Activated naive CD8-positive, alpha-beta T cell treated with anti-CD3 and anti-CD28 coated beads for 36 hours (primary cell): ENCODE results near the gene DDOST. TPM values are rescaled to one million over a fixed set of nuclear protein-coding genes. Genes with fewer than 3 reads are reported as not detected.
"Not testable (repeated sequence)": the region's sequence is repeated elsewhere in the genome, so short reads cannot be mapped to it uniquely, and the experiment has no call there.

Experiments
- DNase-seq: peaks from one replicate; pipeline ENCODE4 v3.0.0; 2021
- H3K27ac Mint-ChIP-seq: one replicate; pipeline ENCODE4 v1.8.0; 2022; ENCODE audit warnings: mild to moderate bottlenecking, moderate library complexity, mixed read lengths
- H3K27me3 Mint-ChIP-seq: one replicate; pipeline ENCODE4 v1.8.0; 2022; ENCODE audit warnings: mild to moderate bottlenecking, mixed read lengths
- H3K36me3 Mint-ChIP-seq: one replicate; pipeline ENCODE4 v1.8.0; 2021; ENCODE audit warnings: mild to moderate bottlenecking, mixed read lengths
- H3K4me1 Mint-ChIP-seq: one replicate; pipeline ENCODE4 v1.8.0; 2021; ENCODE audit warnings: mixed read lengths
- H3K4me3 Mint-ChIP-seq: one replicate; pipeline ENCODE4 v1.8.0; 2022; ENCODE audit warnings: mild to moderate bottlenecking, moderate library complexity, mixed read lengths
- H3K9me3 Mint-ChIP-seq: one replicate; pipeline ENCODE4 v1.8.0; 2022; ENCODE audit warnings: mixed read lengths
- total RNA-seq, 2 experiments: library from RNA; stranded (reverse); gene quantifications; one replicate each; pipeline ENCODE4 v1.2.3, GENCODE V29; 2021

The DDOST gene
- total RNA-seq, 2 experiments from 2014 or later = 156 to 164 TPM

DNA sequence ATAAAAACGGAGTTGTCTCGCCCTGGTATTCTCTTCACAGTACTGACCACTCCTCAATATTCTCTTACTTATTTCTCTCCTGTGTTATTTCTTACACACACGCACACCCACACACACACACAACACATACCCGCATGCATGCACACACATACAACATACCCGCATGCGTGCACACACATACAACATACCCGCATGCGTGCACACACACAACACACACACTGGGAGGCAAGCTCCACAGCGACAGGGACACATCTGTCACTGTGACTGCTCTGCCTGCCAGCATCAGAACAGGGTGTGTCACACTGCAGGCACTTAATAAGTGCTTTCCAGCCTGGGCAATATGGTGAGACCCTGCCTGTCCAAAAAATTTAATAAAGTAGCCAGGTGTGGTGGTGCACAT is 20.8 kb upstream of the DDOST start:
- peaks cover 18% of the 10 kb centered on the region for H3K27me3 Mint-ChIP-seq
- H3K36me3 Mint-ChIP-seq = peaks cover 6% of the 10 kb centered on the region
- H3K9me3 Mint-ChIP-seq = peaks cover 9% of the 10 kb centered on the region
- no peak overlapping the region for H3K4me3 Mint-ChIP-seq
- H3K4me1 Mint-ChIP-seq = peaks cover 7% of the 10 kb centered on the region
- DNase-seq = no peak
- no peak overlapping the region for H3K27ac Mint-ChIP-seq

DNA sequence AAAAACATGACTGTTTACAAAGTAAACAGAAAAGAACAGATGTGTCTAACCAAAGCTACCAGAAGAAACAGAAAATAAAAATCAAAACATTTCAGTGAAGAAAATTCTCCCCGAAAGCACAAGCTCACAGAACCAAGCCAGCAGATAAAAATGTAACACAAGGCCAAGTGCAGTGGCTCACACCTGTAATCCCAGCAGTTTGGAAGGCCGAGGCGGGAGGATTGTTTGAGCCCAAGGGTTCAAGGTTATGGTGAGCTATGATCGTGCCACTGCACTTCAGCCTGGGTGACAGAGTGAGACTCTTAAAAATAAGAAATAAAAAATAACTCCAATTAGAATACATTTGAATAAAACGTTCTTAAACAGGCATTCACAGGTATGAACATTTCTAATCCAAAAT is 19.1 kb upstream of the DDOST start:
- peaks cover 6% of the 10 kb centered on the region for H3K36me3 Mint-ChIP-seq

DNA sequence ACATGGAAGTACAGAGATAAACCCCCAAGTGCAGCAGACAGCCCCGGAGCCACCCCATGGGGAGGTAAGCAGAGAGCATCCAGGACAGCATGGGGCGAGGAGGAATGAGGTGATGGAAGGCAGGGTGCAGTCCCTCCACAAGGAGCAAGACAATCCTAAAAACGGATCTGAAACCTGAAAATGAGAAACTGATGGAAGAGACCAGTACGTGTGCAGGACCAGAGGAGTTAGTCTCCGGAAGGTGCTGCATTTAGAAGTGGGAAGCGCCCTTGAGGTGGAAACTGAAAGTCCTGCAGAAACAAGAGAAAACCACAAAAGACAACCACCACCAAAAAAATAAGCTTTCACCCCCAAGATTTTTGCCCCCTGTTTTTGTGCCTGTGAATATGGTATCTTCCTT is 17.4 kb upstream of the DDOST start:
- H3K27ac Mint-ChIP-seq = no peak overlapping the region

More for the DNA sequence above, 19.1 kb upstream of the DDOST start:
- H3K4me3 Mint-ChIP-seq = no peak overlapping the region
- no peak overlapping the region for H3K27ac Mint-ChIP-seq
- H3K9me3 Mint-ChIP-seq = peaks cover 9% of the 10 kb centered on the region
- H3K4me1 Mint-ChIP-seq = peaks cover 7% of the 10 kb centered on the region
- H3K27me3 Mint-ChIP-seq = peaks cover 30% of the 10 kb centered on the region
- no peak for DNase-seq

DNA sequence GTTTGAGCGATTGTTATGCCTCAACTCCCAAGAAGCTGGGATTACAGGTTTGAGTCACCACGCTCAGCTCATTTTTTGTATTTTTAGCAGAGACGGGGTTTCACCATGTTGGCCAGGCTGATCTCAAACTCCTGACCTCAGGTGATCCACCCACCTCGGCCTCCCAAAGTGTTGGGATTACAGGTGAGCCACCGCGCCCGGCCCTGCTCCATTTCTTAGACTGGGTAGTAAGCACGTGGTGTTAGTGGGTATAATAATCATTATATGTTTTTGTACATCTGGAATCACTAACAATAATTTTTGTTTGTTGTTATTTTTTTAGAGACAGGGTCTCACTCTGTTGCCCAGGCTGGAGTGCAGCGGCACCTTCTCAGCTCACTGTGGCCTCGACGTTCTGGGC is 12.5 kb upstream of the DDOST start:
- H3K4me3 Mint-ChIP-seq, H3K9me3 Mint-ChIP-seq, H3K36me3 Mint-ChIP-seq, H3K27ac Mint-ChIP-seq, DNase-seq, H3K4me1 Mint-ChIP-seq: not testable (repeated sequence)
- H3K27me3 Mint-ChIP-seq = peaks cover 19% of the 10 kb centered on the region

More for the DNA sequence above, 17.4 kb upstream of the DDOST start:
- Mint-ChIP-seq H3K4me1 (peaks cover 7% of the 10 kb centered on the region), H3K4me3 (no peak overlapping the region), H3K36me3 (peaks cover 6% of the 10 kb centered on the region), H3K9me3 (peaks cover 9% of the 10 kb centered on the region), H3K27me3 (peaks cover 24% of the 10 kb centered on the region)
- no peak for DNase-seq

DNA sequence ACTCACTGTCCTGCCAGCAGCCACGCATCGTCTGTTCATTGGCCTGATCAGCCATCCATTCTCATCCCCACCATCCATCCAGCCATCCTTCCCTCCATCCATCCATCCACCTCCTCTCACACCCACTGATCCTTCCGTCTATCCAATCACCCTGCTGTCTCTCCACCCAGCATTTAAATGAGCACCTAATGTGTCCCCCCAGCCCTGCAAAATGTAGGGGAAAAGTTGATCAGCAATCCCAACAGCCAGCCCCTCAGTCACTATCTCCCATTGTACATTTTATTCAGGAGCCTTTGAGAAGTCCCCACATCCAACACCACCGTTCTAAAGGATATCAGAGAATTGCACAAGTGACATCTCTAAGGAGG is 11.1 kb upstream of the DDOST start:
- no peak for DNase-seq
- Mint-ChIP-seq H3K36me3 (peaks cover 2% of the 10 kb centered on the region), H3K4me1 (no peaks in the 10 kb centered on the region), H3K4me3 (no peak overlapping the region), H3K27me3 (peaks cover 19% of the 10 kb centered on the region), H3K9me3 (peaks cover 1% of the 10 kb centered on the region), H3K27ac (no peak overlapping the region)

DNA sequence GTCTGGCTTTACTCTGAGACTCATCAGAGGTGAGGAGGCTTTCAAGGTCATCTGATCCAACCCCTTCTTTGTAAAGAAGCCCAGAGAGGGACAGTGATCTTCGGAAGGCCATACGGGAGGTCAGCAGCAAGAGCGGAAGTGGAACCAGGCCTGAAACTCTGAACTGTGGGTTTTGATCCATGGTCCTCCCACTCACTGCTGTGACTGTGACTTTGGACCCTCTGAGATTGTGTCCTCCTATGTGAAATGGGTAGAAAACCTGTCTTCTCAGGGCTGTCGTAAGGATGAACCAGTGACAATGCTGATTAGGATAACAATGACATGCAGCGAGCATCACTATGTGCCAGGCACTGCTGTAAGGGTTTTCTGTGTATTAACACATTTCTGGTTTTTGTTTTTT is 9.8 kb upstream of the DDOST start:
- DNase-seq = no peak
- Mint-ChIP-seq H3K27me3 (peaks cover 13% of the 10 kb centered on the region), H3K4me3 (no peak overlapping the region), H3K36me3 (no peaks in the 10 kb centered on the region), H3K9me3 (no peaks in the 10 kb centered on the region), H3K4me1 (peaks cover 4% of the 10 kb centered on the region), H3K27ac (no peak overlapping the region)

DNA sequence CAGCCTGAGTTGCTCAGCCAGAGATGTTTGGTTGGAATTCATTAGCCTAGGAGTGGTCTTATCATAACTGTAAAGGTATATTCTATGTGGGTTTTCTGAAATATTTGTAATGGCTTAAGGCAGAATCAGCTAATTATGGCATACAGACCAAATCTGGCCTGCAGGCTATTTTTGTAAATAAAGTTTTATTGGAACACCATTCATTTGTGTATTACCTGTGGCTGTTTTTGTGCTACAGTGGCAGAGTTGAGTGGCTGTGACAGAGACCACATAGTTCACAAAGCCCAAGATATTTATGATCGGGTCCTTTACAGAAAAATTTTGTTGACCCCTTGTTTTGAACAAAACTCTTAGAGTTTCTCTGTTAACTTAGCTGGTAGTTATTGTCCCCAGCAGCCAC is 7.4 kb upstream of the DDOST start:
- Mint-ChIP-seq H3K27me3 (peaks cover 7% of the 10 kb centered on the region), H3K27ac (no peak overlapping the region), H3K4me1 (peaks cover 4% of the 10 kb centered on the region), H3K36me3 (no peaks in the 10 kb centered on the region), H3K9me3 (no peaks in the 10 kb centered on the region), H3K4me3 (no peak overlapping the region)
- DNase-seq = no peak

DNA sequence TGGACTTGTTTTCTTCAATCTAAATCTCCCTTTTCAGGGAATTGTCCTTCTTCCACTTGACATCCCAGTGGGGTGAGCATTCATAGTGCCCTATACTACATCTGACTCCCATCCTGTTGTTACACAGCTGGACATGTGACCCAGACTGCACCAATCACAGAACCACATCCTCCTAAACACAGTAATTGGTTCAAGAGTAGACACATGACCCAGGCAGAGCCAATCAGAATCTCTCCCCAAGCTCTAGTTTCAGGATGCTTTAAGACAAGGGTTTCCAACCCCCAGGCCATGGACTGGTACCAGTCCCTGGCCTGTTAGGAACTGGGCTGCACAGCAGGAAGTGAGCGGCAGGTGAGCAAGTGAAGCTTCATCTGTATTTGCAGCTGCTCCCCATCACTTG is 5.6 kb upstream of the DDOST start:
- no peaks in the 10 kb centered on the region for H3K27me3 Mint-ChIP-seq
- no peaks in the 10 kb centered on the region for H3K36me3 Mint-ChIP-seq
- DNase-seq = no peak
- no peak overlapping the region for H3K27ac Mint-ChIP-seq
- no peaks in the 10 kb centered on the region for H3K9me3 Mint-ChIP-seq
- peak overlapping the region; percentile 57 for H3K4me3 Mint-ChIP-seq
- peaks cover 14% of the 10 kb centered on the region for H3K4me1 Mint-ChIP-seq

DNA sequence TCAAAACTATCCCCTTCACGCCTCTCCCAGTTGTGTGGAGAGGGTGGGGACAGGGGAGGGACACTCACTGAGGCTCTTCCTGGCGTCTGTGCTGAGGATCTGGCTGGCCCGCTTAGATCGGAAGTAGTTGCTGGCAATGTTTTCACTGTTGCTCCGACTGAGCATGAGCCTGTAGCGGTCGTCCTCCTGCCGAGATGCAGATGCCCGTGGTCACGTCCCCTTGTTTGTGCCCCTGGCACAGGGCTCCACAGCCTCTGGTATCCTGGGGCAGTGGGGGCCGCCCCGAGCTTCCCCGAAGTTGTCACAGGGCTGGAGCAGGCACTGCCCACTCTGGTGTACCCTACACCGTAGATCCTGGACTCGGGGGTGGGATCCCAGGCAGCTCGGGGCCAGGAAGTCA is 5.0 kb upstream of the DDOST start:
- H3K27ac Mint-ChIP-seq = no peak overlapping the region
- no peak for DNase-seq
- no peaks in the 10 kb centered on the region for H3K27me3 Mint-ChIP-seq
- H3K4me3 Mint-ChIP-seq = no peak overlapping the region
- H3K4me1 Mint-ChIP-seq = peaks cover 14% of the 10 kb centered on the region
- peaks cover under 1% of the 10 kb centered on the region for H3K36me3 Mint-ChIP-seq
- H3K9me3 Mint-ChIP-seq = no peaks in the 10 kb centered on the region

DNA sequence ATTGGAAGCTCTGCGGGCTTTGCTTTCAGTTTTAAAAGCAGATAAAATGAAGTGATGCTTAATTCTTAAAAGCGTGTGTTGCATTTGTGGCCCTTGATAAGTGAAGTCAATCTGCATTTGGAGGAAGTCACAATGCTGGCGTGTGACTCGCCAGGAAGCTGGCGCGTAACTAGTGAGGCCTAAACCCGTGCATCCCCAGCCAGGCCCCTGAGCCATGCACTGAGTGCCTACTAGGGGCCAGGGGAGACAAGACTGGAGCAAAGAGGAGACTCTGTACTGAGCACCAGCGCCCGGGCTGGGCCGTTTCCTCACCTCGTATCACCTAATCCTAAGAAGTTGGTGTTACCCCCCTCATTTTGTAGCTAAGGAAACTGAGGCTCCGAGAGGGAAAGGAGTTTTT is 4.6 kb upstream of the DDOST start:
- Mint-ChIP-seq H3K4me3 (no peak overlapping the region), H3K27ac (no peak overlapping the region), H3K36me3 (peaks cover 3% of the 10 kb centered on the region), H3K4me1 (peaks cover 14% of the 10 kb centered on the region), H3K27me3 (no peaks in the 10 kb centered on the region), H3K9me3 (no peaks in the 10 kb centered on the region)
- no peak for DNase-seq

DNA sequence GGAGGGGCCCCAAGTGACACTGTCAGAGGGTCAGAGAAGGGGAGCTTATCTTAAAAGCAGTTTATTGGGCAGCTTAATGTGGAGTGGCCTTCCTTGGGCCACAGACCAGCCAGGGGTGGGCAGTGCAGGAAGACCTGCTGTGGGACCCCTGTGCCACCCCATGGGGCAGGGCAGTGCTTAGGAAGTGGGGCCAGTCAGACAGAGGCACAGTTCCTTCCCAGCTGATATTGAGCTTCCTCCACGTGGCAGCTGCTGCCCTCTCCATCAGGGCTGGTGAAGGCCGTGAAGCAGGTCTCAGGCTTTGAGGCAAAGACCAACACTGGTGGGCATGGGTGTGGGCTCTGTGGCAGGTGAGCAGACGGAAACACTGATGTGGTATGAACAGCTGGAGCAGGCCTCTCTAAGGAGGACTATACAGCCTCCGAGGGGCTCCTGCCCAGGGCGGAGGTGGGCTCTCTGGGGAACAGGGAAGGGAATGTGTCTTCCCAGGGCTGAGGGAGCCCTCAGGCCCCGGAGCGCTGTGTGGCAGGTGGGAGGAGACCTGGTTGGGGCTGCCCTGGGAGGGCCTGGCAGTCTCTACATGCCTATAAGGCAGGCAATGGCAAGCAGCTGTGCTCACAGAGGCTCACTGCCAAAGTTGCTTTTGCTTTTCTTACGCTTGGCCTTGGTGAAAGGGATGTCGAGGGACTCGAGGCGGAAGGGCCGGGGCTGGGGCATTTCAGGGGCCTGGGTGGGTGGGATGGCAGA is 3.0 kb upstream of the DDOST start:
- Mint-ChIP-seq H3K36me3 (peaks cover 18% of the 10 kb centered on the region), H3K27me3 (no peaks in the 10 kb centered on the region), H3K4me3 (no peak overlapping the region), H3K4me1 (peaks cover 23% of the 10 kb centered on the region), H3K27ac (no peak overlapping the region), H3K9me3 (no peaks in the 10 kb centered on the region)
- no peak for DNase-seq

DNA sequence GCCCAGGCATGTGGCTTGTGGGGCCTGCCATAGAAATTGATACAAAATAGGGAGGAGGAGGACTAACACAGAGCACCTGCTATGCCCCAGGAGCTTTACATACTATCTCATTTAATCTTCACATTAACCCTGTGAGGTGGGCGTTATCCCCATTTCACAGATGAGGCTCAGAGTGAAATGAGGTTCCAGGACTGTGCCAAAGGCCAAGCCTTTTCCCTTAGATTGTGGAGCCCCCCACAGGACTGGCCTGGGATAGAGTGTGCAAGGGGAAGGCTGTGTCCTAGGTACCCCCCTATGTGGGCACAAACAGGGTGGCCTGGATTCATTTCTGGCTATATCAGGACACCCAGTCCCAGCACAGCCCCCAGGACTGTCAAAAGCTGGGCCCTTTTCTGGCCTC is 2.2 kb upstream of the DDOST start:
- no peaks in the 10 kb centered on the region for H3K27me3 Mint-ChIP-seq
- no peak for DNase-seq
- H3K9me3 Mint-ChIP-seq = no peaks in the 10 kb centered on the region
- peaks cover 22% of the 10 kb centered on the region for H3K36me3 Mint-ChIP-seq
- H3K4me3 Mint-ChIP-seq = peak overlapping the region; percentile 97
- peaks cover 31% of the 10 kb centered on the region for H3K4me1 Mint-ChIP-seq
- no peak overlapping the region for H3K27ac Mint-ChIP-seq

DNA sequence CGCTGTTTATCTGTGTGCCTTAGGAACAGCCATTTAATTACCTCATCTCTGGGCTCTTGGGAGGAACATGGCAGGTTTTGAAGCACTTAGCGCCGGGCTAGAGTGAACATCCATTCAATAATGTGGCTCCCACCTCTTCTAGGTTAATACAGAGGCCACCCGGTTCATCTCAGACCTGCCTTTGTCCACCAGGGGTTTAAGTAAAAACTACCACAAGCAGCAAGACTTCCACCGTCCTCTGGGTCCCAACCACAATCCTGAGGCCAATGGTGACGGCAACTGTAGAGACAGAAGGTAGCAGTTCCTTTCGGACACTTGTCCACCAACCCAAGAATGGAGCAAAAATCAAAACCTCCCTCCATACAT is 924 bp upstream of the DDOST start:
- peaks cover 35% of the 10 kb centered on the region for H3K4me1 Mint-ChIP-seq
- no peak for DNase-seq
- H3K36me3 Mint-ChIP-seq = peaks cover 24% of the 10 kb centered on the region
- no peaks in the 10 kb centered on the region for H3K27me3 Mint-ChIP-seq
- peak overlapping the region; percentile 97 for H3K4me3 Mint-ChIP-seq
- no peaks in the 10 kb centered on the region for H3K9me3 Mint-ChIP-seq
- H3K27ac Mint-ChIP-seq = peak overlapping the region; percentile 98

DNA sequence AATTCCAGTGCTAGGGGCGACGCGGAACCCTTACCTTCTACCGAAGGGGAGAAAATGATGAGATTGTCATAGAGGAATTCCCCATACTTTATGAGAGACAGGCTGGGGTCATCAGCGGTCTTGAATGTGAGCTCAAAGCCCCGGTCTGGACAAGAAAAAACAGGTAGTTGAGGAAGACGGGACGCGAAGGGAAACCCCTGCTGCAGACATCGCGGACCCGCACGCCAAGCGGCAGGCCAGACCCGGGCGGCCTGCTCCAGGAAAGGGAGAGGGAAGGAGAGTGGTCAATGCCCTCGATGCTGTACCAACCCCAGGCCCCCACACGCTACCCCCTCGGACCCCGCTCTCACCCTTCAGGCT is 342 bp downstream of the DDOST start:
- H3K4me1 Mint-ChIP-seq = peaks cover 40% of the 10 kb centered on the region
- no peaks in the 10 kb centered on the region for H3K9me3 Mint-ChIP-seq
- H3K27me3 Mint-ChIP-seq = no peaks in the 10 kb centered on the region
- DNase-seq = no peak
- H3K36me3 Mint-ChIP-seq = peaks cover 26% of the 10 kb centered on the region
- peak overlapping the region; percentile 98 for H3K27ac Mint-ChIP-seq
- H3K4me3 Mint-ChIP-seq = peak overlapping the region; percentile 97

DNA sequence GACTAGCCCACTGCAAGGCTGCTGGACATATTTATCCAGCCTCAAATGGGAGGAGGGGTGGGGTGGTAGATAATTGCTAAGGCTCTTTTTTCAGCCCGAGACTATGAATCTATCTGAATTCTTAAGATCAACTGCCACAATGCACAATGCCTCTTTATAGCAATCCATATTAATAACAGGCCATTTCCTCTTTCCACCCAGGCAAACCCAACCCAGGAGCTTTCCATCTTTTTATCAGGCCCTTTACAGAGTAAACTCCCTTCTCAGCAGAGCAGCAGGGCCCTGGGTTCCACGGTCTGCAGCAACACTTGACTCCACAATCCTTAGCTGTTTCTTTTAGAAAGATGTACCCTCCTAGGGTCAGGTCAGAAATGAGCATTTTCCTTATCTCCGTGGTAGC is 806 bp downstream of the DDOST start:
- Mint-ChIP-seq H3K4me1 (peaks cover 40% of the 10 kb centered on the region), H3K9me3 (no peaks in the 10 kb centered on the region), H3K36me3 (peaks cover 27% of the 10 kb centered on the region), H3K27me3 (no peaks in the 10 kb centered on the region), H3K4me3 (peak overlapping the region; percentile 97), H3K27ac (peak overlapping the region; percentile 98)
- DNase-seq = no peak

DNA sequence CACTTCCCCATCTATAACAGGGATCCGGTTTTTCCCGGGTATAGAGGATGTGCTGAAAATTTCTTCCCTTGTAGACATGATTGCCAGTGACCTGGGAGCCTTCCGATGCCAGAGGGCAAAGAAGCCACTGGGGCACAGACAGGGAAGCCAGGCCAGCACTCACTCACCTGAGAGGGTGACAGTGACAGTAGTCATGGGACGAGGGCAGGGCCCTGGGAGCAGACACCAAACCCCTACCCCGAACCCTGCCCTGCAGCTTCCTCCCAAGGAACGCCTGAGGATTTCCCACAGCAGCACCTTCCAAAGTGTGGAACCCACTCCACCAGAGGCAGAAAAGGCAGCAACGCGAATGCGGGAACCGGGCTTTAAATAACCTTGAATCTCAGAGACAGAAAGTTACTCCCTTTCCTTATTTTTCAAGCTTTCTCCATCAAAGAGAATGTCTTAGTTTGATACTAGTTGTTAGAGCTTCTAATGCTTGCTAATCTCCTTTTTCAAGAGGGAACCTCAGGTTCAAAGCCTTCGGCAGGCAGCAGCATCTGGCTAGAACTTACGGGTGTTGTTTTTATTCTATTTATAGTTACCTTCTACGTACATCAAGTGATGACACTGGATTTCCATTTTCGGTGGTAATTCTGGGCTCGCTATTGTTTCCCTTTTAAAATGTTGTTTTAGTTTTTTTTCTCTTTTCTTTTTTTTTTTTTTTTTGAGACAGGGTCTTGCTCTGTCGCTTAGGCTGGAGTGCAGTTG is 2.8 kb downstream of the DDOST start:
- Mint-ChIP-seq H3K4me3 (peak overlapping the region; percentile 97), H3K36me3 (peaks cover 29% of the 10 kb centered on the region), H3K27me3 (no peaks in the 10 kb centered on the region), H3K27ac (peak overlapping the region; percentile 90), H3K9me3 (no peaks in the 10 kb centered on the region), H3K4me1 (peaks cover 40% of the 10 kb centered on the region)
- DNase-seq = no peak
